ENCODE measurements around the gene CALML5.

Gene CALML5

GRCh38 chr10:5460468-5461202, 38.7 kb downstream of the CALML5 start:
- DNase-seq = no peak

GRCh38 chr10:5458949-5459747, 40.2 kb downstream of the CALML5 start:
- no peak for DNase-seq

GRCh38 chr10:5458425-5458824, 40.9 kb downstream of the CALML5 start:
- DNase-seq = no peak

- DNase-seq = no peak
These were observed 41.6 kb downstream of the CALML5 start for GRCh38 chr10:5457741-5458140.

GRCh38 chr10:5456563-5456962, 42.8 kb downstream of the CALML5 start:
- no peak for DNase-seq

- DNase-seq = no peak
These were observed 45.5 kb downstream of the CALML5 start for GRCh38 chr10:5453749-5454489.

- DNase-seq = no peak
These were observed 48.6 kb downstream of the CALML5 start for GRCh38 chr10:5450605-5451384.

GRCh38 chr10:5449823-5450222, 49.5 kb downstream of the CALML5 start:
- DNase-seq = no peak

GRCh38 chr10:5449227-5449626, 50.1 kb downstream of the CALML5 start:
- no peak for DNase-seq

Data from NCI-H69 (cell line).